CMK (cell line): ENCODE results near the gene NRTN.
"Not testable (repeated sequence)": the region's sequence is repeated elsewhere in the genome, so short reads cannot be mapped to it uniquely, and the experiment has no call there.

Source experiments
- DNase-seq: peaks from one replicate; pipeline ENCODE4 v3.0.0-alpha.2; 2010; ENCODE audit warnings: low read depth

The NRTN gene, protein sequence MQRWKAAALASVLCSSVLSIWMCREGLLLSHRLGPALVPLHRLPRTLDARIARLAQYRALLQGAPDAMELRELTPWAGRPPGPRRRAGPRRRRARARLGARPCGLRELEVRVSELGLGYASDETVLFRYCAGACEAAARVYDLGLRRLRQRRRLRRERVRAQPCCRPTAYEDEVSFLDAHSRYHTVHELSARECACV

DNA sequence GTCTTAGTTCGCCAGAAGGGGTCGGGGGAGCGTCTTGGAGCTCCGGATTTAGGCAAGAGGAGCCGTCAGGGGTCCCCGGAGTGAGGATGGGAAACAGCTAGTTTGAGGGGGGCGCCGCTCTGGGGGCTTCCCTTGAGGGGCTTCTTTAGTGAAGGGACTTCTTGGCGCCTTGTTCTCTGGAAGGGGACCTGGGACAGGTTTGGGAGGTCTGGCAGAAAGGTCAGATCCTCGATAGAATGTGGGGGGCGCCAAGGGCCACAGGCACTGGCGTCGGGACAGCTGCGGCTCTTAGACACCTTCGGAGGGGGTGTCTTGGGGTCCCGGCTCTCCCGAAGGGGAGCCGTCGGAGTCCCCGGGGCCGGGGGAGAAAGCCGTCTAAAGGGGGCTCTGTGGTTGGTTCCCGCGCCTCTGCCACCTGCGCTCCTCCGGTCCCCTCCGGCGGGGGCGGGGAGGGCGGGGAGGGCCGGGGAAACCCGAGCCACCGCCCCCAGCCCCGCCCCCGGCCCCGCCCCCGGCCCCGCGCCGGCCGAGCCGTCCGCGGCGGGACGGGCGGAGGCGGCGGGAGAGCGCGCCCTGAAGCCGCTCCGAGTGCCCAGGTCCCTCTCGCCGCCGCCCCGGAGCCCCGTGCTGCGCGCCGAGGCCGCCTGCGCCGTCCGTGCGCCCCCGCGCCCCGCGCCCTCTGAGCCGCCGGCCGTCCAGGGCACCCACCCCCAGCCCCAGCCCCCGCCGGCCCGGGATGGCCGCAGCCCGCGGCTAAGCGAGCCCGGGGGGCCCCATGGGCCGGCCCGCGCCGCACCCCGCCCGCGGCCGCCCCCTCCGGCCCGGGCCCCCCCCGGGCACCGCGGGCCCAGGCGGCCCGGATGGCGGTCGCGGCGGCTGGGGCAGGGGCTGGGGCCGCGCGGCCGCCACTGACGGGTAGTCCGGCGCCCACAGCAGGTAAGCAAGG is at the start of gene NRTN:
TSS of gene NRTN (plus strand) at position 552 of the 946 bp plus-strand sequence. CDS start 19,099 bp downstream, outside the sequence.
- DNase-seq: no peak

DNA sequence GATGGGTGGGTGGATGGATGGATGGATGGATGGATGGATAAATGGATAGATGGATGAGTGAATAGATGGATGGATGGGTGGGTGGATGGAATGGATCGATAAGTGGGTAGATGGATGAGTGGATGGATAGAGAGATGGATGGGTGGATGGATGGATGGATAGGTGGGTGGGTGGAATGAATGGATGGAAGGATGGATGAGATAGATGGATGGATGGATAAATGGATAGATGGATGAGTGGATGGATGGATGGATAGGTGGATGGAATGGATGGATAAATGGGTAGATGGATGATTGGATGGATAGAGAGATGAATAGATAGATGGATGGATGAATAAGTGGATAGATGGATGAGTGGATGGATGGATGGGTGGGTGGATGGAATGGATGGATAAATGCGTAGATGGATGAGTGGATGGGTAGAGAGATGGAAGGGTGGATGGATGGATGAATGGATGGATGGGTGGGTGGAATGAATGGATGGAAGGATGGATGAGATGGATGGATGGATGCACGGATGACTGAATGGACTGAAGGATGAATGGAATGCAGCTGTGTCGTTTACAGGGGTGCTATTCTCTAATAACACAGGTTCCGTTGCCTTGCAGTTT is 42.2 kb upstream of the NRTN start:
- DNase-seq: no peak

DNA sequence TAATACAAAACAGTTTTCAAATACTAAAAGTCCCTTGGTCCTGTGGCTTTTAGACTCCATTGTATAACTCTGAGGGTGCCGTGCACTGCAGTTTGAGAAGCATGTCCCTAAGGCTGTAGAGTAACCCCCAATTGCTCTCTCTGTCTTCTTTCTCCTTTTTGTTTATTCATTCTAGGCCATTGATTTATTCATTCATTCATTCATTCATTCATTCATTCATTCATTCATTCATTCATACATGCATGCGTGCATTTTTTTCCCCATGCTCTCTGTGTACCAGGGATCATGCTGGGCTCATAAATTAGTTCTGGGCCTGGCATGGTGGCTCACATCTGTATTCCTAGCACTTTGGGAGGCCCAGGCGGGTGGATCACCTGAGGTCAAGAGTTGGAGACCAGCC is 39.6 kb upstream of the NRTN start:
- no peak for DNase-seq

DNA sequence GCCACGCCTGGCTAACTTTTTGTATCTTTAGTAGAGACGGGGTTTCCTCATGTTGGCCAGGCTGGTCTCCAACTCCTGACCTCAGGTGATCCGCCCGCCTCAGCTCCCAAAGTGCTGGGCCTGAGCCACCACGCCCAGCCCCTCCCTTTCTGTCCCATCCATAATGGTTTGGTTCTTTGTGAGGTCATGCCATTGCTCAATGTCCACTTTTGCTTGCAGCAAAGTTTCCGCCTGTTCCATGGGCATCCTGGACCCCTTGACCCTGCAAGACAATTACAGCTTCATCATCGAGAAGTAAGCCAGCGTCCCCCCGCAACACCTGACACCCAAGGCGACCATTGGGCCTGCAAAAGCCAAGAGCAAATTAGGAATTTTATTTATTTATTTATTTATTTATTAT is 36.9 kb upstream of the NRTN start:
- DNase-seq: no peak

DNA sequence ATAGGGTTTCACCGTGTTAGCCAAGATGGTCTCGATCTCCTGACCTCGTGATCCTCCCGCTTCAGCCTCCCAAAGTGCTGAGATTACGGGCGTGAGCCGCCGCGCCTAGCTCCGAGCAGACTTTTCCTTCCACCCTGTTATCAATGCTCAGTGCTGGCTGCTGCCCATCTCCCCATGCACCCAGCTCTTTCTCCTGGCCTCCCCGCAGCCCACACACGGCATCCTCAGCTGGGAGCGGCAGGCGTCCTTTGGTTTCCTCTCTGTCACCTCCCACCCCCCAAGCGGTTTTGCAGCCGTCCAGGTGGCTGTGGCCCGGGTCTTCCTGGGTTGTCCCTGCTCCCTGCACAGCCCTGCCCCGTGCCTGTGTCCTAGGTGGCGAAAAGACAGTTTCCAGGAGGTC is 32.5 kb upstream of the NRTN start:
- DNase-seq: no peak

DNA sequence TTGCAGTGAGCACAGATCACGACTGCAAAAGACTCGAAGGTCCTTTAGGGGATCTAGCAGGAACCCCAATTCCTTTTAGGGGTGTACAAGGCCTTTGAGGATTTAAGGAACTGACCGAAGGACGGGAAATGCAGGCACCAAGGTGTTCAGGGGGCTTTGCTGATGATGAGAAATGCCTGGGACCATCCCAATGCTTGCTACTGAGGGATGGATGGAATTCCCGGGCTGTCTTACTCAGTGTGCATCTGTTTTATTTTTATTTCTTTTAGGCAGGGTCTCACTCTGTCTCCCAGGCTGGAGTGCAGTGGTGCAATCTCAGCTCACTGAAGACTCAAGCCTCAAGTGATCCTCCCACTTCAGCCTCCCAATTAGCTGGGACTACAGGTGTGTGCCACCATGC is 31.6 kb upstream of the NRTN start:
- no peak for DNase-seq

DNA sequence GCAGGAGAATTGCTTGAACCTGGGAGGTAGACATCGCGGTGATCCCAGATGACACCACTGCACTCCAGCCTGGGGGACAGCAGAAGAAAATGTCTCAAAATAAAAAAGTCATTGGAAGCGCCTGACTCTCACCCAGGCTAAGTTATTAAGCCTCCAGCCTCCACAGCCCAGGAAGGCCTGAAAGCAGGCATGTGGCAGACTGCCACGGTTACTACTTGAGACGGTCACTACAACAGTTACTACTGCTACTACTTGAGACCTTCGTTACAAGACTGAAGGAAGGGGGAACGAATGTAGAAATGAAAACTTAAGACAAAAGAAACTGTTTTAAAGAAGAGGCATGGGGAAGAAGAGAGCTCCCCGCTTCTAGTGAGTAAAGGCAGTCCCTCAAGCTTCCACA is 29.9 kb upstream of the NRTN start:
- no peak for DNase-seq

DNA sequence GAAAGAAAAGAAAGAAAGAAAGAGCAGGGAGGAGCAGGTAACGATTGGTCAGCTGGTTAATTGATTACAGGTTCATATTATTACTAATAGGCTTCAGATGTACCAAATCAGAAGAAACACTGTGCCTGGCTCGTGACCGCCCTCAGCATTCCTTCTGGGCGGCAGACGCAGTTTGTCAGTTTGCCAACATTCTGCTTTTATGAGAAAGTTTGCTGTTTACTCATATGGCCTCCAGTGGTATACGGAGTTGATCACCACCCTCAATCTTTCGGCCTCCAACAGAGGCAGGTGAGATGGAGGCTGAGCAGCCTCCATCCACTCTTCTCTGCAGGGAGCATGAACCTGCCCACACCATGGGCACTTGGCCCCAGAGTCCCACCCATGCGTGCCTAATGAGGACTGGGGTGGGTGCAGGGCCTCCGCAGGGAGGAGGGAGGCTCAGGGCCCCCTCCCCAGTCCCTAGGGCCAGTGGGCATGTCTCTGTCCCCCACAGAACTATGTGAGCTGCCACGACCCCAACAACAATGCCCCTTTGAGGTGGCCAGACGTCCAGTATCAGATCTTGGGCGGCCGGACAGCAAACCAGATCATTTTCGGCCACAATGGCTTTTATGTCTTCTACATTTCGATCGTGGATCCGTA is 29.1 kb upstream of the NRTN start:
- no peak for DNase-seq

DNA sequence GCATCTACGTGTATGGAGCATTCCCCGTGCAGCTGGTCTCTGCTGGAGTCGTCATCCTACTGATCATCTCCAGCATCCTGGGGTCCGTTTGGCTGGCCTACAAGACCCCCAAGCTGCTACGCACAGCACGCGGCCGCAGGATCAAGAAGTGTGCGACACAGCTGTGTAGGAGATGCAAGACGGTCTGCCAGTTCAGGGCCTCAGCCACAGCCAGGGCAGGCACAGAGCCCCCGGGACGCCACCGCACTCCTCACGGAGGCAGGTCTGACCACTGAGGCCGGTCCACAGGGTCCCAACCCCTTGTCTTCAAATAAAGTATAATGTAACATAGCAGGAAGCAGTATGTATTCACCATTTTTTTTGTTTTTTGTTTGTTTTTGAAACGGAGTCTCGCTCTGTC is 26.5 kb upstream of the NRTN start:
- no peak for DNase-seq

DNA sequence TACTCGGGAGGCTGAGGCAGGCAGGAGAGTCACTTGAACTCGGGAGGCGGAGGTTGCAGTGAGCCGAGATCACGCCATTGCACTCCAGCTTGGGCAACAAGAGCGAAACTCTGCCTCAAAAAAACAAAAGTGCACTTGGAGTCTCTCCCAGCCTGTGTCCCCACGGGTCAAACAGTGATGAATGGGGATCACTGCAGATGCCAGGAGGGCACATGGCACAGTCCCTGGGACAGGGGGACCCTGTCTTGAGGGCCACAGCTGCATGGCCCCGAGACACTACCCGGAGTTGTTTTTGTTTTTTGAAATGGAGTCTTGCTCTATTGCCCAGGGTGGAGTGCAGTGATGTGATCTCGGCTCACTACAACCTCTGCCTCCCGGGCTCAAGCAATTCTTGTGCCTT is 24.0 kb upstream of the NRTN start:
- not testable (repeated sequence) for DNase-seq

DNA sequence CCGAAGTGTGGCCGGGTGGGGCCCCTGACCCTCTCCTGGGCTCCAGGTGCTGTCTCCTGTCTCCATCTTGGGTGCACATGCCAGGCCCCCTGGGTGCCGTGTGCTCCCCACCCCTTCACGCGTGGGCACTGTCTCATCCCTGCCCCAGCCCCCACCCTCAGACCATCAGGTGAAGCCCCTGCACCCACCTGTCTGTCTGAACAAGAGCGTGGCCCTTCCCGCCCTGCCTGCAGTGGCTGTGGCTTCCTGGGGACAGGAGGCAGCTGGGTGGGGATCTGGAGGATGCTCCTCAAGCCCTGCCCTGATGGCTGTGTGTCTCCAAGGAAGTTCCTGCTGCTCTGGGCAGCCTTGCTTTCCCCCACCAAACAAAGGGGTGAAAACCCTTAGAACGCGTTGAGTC is 22.5 kb upstream of the NRTN start:
- DNase-seq: no peak

DNA sequence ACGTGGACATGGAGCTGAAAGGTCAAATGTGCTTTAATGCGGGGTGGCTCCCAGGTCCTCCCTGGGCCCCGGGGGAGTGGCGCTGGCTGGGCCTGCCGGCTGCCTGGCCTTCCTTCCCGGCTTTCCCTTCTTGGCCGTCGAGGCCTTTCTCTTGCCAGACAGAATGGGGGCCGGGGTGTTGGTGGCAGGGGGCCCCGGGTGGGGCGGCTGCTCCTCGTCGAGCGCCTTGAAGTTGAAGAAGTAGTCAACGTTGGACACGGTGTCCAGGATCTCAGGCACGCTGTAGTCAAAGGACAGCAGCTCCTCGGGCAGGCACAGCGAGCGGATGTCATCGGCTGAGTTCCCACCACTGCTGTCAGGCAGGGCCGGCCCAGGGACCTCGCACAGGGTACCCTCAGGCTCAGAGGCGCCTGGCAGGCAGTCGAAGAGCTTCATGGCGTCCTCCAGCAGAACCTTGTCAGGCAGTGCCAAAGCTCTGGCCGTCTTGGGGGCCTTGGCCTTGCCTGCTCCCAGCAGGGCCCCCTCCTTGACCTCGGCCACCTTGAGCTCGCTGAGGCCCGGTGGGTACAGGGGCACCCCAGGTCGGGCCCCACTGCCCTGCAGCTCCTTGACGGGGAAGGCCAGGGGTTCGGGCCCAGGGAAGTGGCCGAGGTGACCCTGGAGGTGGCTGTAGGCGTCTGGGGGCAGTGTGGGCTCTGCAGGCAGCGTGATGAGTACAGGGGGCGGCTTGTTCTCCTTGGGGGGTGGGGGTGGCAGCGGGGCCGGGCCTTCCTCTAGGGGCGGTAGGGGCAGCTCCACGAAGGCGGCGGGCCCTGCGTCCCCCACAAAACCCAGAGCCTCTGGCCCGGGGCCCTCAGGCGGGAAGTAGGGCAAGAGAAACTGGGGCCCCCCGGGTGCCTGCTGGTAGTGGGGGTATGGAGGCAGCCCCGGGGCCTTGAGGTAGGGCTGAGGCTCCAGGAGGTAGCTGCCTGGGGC is 21.6 kb upstream of the NRTN start:
- no peak for DNase-seq

DNA sequence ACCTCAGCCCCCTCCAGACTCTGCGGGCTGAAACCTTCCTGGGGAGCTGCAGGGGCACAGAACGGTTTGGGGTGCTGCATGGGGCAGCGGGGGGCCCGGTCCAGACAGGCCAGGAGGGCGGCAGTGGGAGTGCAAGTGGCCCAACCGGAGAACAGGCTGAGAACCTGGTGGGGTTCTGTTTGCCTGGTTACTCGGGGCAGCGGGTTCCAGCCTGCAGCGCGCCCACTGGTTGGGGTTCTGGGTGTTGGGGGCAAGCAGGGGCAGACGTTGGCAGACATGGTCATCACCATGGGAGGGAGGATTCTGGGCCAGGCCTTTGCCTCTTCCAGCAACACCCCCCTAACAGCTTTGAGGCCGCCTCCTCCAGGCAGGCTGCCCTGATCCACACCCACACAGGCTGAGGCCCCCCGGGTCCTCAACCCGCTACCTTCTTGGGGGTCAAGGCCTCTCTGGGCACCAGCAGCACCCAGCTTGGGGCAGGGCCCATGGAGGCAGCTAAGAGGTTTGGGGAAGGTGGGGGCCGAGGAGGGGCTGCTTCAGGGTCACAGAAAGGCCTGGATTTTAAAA is 20.2 kb upstream of the NRTN start, which contains the start of gene PRR22:
TSS of gene PRR22 (minus strand) at position 166 of the 567 bp plus-strand sequence. CDS start at position 80, 86 bp downstream.
- DNase-seq: no peak

DNA sequence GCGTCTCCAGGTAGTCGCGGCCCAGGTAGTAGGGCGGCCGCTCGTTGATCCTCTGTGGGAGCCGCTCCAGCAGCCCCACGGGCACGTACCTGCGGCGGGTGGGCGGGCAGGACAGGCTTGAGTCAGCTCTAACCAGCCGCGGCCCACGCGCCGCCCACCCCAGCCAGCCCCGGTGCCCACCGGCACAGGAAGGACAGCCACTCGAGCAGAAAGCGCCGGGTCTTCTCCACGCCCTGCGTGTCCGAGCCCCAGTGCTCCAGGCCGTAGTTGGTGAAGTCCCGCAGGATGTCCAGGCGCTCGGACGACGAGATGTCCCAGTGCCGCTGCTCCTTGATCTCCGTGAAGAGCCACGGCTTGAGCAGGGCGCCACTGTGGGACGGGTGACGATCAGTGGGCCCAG is 19.4 kb upstream of the NRTN start:
- no peak for DNase-seq

DNA sequence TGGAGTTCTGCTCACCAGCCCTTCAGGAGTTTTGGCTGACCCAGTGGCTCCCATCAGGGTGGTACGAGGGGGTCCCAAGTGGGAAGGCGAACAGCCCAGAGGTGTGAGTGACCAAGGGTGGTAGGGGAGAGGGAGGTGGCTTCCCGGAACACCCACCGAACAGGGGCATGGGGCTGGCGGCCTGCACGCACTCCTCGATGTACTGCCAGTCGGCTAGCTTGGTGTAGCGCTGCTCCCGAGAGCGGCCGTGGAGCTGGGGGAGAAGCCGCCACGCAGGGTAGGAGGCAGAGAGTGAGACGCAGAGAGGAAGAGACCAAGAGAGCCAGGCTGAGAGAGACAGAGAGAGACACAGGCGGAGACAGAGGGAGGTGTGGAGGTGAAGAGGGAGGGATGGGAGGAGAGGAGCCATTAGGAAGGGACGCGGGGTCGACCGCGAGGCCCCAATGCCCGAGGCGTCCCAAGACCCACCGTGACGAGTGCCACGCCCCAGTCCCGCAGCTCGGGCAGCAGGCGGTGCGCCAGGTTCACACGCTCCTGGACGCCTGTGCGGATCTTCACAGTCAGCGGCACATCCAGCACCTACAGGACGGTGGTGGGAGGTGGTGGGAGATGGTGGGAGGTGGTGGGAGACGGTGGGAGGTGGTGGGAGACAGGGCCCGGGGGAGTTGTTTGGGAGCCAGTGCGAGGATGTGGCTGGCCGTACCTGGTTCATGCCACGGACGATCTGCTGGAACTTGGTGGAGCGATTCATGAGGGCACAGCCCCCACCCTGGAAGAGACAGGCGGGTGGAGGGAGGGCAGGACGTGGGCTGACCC is 18.1 kb upstream of the NRTN start:
- DNase-seq: no peak

DNA sequence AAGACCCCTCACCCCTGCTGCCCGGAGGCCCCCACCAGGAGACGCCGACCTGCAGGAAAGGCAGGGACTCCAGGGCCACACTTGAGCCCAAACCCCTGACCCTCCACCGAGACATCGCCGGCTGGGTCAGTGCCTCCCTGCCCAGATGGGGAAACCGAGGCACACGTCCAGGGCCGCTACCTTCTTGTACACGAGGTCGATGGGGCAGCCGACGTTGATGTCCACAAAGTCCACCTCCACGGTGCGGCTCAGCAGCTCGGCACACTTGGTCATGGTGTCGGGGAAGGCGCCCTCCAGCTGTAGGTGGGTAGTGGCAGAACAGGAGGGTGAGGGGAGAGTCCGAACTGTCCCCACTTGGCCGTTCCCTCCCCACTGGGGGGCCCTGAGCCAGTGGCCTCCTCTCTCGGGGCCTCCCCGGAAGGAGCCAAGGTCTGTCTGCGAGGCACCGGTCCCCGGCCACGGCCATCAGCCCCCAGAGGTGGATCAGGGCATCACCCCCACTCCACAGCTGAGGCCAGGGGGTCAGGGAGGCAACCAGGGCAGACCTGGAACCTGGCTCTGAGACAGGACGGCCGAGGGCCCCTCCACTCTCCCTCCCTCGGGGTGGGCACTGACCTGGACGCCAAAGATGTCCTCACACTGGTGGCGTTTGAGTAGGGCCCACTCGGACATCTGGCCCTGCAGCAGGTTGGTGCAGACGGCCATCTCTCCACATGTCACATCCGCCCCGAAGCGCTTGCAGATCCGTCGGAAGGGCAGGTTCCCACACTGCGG is 17.3 kb upstream of the NRTN start:
- DNase-seq: no peak

DNA sequence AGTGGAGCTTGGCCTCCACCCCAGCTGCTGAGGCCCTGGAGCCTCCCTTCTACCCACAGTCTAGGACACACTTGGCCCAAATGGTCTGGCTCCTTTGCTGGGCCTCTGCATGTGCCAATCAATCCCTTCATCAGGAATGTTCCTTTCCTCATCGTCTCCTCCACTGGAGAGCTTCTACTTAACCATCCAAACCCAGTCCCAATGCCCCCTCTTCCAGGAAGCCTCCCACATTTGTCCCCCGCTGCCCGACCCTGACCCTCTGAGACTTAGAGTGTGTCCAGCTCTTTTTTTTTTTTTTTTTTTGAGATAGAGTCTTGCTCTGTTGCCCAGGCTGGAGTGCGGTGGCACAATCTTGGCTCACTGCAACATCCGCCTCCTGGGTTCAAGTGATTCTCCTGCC is 16.4 kb upstream of the NRTN start:
- no peak for DNase-seq

DNA sequence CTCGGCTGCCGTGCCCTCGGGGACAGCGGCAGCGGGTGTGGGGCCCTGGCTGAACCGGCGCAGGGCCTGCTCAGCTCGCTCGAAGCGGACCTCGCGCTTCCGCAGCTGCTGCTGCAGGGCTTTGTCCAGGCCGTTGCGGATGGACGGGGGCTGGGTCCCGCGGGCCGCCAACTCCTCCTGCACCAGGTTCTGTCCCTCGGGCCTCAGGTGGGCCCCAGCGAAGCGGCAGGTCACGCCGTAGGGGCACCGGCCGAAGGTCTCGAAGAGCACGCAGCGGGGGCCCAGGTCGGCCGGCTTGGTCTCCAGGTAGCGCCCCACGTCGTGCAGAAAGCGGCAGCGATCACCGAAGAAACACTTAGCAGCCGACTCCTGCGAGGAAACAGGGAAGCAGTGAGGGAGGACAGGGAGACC is 15.5 kb upstream of the NRTN start:
- DNase-seq: no peak

DNA sequence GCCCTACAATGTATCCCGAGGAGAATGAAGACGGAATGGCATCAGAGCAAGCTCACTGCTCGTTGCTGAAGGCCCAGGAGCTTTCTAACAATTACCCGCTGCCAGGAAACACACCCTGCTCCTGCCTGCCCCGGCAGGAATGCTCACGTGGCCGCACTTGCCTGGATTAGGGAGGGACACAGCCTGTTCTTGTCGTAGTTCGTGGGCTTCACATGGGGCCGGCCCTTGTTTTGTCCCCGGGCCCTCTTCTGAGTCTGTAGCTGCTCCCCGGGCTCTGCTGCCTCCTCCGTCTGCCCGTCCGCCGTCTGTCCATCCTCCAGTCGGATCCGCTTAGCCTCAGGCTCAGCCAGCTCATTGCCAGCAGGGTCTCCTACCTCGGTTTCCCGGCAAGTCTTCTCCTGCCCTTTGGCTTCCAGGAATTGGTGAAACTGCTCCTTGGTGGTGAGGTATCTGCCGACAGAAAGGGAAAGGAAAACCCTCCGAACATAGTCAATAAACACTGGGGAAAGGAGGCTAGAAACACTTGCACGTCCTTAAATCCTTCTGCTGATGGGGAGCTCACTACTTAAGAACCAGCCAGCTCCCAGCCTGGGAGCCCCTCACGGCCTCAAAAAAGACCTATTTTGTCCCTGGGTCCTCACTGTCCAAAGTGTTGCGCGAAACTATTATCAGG is 14.8 kb upstream of the NRTN start:
- no peak for DNase-seq
